Epidermal melanocyte (primary cell): Measurements from ENCODE around the gene TBL2.
A peak's percentile ranks its signal among the peaks of the same experiment; 100 is the strongest.
"Not testable (repeated sequence)": the region's sequence is repeated elsewhere in the genome, so short reads cannot be mapped to it uniquely, and the experiment has no call there.

Experiments
- DNase-seq: peaks from one replicate; pipeline ENCODE4 v3.0.0; 2011; ENCODE audit warnings: low spot score; ENCODE audit not compliant: insufficient read length

Gene TBL2

DNA sequence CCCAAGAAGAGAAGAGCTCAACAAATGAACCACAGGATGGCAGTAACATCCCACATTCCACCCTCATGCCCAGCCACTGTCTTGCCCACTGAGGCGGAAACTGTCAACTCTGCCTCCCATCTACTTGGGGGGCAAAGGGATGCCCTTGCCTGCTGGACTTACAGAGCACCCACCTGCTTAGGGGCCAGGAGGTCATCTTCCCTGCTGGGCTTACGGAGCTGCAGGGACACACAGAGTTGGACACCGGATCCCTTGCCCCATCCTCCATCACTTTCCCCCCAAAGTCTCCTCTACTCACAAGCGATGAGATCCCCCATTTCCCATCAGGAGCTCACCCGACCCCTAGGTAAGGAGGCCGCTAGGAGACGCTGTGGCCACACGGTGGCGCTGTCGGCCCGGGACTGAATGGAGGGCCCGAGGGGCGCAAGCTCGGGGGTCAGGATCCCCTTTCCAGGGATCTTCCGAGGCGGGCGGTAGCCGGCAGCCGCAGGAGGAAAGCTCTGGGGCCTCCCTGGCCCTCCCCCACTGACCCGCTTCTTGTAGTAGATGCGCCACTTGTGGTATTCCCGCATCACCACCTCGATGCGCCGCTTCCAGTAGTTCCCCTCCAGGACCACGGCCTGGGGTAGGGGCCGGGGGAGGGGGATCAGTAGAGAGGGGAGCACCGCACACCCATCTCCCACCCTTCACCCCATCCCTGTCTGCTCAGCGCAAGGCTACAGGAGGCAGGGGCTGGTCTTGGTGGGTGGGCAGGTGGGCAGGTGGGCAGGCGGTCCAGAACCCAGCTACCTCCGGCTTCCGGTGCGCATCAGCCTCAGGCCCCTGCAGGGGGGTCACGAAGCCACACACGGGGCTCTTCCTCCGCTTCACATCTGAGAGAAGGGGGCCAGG, 28.7 kb upstream of the TBL2 start:
- DNase-seq = peak; percentile 77

DNA sequence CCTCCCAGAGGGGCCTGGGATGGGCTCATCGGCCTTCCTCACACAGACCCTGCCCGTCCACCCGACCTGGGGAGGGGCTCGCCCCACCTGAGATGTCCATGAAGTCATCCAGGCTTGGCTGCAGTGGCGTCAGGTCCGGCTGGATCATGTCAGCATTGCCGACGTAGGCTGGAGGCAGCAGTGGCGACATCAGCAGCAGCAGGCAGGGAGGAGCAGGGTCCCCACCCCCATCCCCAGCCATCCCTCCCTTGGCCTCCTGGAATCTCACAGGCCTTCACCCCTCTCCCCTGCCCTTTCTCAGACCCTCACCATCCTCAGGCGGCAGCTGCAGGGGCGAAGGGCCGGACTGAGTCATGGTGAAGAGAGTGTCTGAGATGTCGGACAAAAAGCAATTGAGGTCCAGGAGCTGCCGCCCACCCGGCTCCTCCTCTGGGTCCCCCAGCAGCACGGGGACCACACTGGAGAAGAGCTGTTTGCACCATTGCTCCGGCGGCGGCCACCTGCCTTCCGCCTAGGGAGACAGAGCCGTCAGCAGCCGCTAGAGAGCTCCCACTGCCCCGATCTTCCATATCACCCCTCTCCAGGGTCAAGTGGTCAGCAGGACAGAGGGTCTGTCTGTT, 27.3 kb upstream of the TBL2 start:
- DNase-seq = no peak

DNA sequence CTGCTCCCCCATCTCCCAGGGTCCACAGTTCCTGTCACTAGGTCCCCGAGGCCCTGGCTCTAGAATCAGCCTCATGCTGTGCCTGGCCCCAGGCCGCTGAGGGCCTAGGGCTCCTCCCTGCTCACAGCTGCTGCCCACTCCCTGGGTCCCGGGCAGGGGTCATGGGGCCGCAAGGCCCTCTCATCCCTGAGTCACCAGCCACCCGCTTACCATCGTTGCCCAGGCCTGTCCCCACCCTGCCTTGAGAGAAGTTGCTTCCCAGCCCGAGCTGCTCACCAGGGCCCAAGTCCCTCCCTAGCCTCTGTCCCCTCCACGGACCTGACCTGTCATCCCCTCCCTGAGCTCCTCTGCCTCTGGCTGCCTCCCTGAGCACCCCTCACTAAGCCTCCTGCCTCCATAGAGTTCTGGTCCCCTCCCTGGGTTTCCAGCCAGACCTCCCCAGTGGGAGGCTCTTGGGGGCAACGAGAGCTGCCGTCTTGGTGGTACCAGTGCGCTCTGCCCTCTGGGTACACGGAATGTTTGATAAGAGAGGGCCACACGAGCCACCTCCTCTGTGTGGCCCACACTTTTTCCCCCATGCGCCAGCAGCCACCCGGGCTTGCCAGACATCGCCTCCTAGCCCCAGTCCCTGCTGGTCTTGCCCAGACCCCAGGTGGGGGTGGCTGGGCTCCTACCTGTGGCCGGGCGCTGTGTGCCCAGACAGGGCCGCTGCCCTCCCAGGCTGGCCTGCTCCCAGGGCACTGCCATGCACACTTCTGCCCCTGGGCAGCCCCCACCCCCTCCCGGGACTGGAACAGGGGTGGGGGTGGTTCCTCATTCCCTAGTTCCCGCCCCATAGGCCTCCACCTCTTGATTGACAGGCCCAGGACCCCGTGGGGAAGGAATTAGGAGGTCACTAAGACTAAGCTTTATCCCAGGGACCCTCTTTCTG, 24.6 kb upstream of the TBL2 start:
- DNase-seq = no peak

DNA sequence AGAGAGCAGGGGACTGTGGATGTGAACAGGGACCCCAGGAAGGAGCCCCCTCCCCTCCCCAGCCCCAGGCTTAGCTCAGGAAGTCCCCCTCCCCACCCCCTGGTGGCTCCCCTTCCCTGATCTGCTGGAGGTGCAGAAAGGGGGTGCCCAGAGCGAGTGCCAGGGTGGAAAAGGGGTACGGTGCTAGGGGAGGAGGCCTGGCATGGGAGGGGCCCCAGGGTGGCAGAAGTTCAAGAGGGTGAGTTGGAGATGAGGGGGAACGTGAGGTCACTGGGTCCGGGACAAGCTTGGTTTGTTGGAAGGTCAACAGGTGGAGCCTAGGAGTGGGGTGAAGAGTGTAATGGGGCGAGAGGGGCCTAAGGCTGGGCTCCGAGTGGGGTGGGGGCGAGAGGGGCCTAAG, 21.5 kb upstream of the TBL2 start:
- DNase-seq = no peak

DNA sequence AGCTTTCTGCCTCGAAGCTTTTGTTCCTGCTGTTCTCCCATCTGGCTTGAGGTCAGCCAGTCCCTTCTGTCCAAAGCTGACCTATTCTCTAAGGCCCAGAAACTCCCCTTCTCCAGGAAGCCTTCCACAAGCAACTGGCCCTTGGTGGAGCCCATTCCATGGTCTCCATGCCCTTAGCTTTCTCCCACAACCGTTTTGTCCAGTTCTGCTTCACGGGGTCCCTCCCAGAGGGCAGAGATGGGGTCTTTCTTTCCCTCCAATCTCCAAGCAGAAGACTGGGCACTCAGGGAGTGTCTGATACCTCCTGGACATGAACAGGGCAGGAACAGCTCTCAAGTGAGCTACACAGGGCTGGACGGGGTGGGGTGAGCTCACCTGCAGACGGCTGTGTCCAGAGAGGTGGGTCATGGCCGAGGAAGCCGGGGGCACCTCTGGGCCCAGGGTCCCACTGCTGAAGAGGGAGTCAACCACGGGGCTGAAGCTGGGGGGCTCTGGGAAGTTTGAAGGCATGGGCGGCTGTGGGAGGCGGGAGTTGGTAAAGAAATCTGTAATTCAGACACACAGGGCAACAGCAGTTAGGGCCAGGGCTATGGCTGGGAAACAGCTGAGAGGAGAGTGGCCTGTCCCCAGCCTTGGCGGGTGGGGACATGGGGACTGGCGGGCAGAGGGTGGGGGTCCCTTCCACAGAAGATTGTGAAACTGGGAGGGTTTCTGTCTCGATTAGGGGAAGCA, 20.9 kb upstream of the TBL2 start:
- DNase-seq = no peak

DNA sequence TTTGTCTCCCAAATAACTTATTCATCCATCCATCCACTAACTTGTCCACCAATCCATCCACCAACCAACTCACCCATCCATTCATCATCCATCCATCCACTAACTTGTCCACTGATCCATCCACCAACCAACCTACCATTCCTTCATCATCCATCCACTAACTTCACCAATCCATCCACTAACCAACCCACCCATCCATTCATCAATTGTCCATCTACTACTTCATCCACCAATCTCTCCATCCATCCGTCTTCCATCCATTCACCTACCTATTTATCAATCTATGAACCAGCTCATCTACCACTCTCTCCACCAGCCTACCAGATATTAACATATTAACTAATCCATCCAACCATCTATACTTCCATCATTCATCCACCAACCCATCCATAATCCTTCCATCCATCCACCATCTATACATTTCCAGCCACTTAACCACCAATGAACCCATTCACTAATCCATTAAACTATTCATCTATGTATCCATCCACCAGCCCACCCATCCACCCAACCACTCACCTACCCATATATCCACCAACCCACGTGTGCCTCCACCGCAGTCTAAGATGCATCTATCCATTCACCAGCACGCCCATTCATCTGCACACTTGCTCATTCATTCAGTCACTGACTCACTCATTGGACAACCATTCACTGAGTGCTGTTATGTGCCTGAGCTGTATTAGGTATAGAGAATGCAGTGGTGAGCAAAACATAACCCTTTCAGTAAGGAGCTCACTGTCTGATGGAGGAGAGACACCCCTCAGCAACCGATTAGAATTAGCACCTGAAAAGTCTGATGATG, 19.8 kb upstream of the TBL2 start:
- DNase-seq = no peak

DNA sequence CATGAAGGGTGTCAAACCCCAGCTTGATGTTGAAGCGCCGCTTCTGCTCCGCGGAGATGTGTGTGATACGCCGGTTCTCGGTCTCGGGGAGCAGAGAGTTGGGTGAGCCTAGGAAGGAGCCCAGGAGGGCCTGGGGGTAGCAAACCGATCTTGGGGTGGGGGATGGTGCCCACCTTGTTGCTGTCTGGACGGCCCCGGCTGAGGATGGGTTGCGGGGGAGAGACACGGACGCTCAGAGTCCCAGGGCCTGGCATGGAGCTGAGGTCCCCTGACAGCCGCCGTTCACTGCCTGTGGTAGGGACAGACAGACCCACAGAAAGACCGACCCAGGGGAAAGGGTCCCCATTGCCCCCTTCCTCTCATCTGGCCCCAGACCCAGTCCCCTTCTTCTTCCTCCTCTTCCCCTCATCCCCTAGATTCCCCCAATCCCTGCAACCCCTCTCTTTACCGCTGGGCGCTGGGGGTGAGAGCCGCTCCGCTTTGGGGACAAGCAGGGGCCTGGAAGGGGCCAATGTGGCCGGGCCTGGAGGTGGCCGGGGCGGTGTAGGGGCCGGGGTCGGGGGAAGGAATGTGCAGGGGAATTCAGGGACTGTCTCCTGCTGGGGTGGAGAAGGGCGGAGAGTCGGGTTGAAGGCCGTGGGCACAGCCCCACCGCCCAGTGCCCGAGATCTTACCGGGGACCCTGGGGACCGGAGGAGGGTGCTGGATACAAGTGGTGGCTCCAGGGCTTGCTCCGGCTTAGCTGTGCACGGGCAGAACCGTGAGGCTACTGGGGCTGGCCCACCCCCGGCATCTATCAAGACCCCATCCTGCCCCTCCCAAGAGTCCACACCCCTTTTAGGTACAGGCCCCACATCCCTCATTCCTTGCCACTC, 18.0 kb upstream of the TBL2 start:
- DNase-seq = no peak

DNA sequence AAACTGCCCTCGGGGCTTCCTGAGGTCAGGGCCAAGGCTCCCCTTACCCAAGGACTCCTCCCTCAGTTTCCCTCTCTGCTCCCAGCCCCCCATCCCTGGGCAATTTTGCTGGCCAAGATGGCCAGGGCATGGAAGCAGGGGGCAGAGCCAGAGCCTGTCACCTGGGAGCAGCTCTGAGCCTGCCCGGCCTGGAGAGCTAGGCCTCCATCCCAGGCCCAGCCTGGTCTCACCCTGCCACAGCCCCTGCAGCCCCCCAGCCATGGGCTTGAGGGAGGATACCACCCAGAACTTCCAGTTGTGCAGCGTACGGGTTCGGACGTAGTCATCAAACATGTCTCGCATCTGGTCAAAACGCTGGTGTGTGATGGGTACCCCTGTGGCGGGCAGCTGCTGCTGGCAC, 17.0 kb upstream of the TBL2 start:
- DNase-seq = no peak

DNA sequence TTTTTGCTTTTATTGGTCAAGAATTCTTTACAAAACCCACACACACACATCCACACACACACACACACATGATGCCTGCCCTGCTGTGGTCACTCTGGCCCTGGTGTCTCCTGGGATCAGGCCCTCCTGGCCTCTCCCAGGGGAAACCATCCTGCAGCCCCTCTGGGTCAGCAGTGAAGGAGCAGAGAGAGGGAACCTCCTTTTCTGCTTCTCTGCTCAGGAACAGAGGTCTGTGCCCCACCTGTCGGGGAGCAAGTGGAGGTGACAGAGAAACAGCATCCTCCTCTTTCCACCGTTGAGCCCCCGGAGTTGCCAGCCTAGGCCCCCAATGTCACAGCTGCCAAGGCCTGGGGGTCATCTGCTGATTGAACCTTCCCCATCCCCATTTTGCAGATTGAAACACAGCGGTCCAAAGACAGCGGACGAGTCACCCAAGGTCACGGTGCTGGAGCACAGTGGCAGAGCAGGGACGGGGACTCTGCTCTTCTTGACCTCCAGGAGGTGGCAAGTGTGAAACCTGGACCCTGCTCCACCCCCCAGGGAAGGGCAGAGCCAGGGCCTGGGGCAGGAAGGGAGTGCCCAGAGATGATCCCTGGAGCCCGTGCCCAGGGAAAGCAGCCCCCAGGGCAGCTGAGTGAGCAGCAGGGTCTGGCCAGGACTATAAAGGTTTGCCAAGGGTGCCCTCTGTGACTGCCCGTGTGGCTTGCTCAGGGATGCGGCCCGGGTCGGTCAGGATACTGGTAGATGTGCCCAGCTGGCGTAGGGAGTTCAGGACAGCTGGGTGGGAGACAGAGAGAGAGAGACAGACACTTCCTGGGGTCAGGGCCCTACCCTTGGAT, 15.0 kb upstream of the TBL2 start:
- DNase-seq = no peak

DNA sequence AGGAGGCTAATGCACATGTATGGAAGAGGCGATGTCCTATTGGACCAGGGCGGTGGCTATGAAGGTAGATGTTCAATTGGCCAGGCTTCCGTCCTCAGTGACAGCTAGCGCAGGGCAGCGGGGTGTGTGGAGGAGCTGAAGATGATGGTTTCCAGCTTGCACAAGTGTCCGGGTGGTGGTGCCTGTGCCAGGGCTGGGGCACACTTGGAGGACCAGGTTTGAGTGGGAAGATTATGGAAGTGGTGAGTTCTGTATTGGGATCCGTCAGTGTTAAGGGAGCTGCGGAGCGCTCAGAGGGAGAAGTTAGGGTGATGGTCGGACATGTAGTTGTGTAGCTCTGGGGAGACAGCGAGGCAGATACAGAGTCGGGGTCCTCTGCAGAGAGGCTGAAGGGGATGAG, 8.5 kb upstream of the TBL2 start:
- no peak for DNase-seq

DNA sequence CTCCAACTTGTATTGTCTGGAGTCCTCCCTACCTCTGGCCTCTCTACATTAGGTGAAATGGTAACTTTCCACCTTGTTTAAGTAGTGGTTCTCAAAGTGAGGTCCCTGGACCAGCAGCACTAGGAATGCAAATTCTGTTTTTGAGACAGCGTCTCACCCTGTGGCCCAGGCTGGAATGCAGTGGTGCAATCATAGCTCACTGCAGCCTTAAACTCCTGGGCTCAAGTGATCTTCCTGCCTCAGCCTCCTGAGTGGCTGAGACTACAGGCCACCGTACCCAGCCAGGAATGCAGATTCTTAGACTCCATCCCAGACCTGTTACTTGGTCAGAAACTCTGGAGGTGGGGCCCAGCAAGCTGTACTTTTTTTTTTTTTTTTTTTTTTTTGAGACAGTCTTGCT, 6.8 kb upstream of the TBL2 start:
- no peak for DNase-seq

DNA sequence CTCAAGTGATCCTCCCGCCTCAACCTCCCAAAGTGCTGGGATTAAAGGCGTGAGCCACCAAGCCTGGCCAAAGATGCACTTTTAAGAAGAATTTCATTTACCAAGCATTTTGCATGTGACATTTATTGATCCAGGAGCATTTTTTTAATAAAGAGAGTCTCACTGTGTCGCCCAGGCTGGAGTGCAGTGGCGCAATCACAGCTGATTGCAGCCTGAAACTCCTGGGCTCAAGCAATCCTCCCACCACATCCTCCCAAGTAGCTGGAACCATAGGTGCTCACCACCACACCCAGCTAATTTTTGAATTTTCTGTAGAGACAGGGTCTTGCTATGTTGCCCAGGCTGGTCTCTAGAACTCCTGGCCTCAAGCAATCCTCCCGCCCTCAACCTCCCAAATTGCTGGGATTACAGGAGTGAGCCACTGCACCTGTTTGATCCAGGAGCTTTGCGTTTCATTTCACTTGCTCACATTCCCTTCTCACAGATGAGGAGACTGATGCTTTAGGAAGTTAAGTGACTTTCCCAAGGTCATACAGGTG, 4.4 kb upstream of the TBL2 start:
- DNase-seq = no peak

DNA sequence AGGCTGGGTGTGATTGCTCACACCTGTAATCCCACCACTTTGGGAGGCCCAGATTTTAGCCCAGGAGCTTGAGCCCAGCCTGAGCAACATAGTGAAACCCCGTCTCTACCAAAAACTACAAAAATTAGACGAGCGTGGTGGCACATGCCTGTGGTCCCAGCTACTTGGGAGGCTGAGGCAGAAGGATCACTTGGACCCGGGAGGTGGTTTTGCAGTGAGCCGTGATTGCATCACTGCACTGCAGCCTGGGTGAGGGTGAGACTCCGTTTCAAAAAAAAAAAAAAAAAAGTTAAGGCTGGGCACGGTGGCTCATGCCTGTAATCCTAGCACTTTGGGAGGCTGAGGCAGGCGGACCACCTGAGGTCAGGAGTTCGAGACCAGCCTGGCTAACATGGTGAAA, 2.6 kb upstream of the TBL2 start:
- not testable (repeated sequence) for DNase-seq

DNA sequence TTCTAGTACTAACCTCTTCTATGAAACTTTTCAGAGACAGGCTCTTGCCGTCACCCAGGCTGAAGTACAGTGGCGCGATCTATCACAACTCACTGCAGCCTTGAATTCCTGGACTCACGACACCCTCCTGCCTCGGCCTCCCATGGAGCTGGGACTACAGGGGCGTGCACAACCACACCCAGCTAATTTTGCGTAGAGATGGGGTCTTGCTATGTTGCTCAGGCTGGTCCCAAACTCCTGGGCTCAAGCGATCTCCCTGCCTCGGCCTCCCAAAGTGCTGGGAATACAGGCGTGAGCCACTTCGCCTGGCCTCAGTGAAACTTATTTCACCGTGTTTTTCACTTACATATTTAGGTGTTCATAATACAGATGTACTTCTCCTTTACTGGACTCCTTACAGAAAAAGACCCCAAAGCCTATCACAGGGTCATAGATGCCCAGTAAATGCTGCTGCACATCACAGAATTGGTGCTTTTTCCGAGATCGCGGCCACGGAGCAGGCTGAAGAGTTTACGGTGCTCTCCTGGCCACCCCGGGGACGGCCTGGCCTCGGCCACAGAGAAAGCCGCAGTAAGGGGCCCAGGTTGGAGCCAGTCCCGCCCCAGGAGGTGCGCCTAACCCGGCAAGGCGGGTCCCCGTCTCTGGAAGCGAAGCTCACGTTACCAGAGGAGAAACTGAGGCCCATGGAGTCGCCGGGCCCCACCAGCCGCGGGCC, 595 bp downstream of the TBL2 start:
- DNase-seq = no peak

DNA sequence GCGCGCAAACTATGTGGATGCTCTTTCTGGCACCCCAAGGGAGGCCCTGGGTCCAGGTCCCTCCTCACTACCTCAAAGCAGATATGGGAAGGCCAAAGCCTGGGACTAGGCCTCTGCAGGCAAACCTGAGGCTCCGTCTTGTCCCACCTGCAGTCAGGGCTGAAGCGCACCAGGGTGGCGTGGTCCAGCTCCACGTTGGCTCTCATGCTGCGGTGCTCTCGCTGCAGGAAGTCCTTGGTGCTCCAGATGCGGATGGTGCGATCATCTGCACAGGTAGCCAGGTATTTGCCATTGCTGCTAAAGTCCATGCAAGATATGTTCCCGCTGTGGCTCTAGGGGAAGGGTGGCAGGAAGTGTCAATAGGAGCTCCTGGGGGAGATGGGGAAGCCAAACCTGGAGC, 4.6 kb downstream of the TBL2 start:
- no peak for DNase-seq

DNA sequence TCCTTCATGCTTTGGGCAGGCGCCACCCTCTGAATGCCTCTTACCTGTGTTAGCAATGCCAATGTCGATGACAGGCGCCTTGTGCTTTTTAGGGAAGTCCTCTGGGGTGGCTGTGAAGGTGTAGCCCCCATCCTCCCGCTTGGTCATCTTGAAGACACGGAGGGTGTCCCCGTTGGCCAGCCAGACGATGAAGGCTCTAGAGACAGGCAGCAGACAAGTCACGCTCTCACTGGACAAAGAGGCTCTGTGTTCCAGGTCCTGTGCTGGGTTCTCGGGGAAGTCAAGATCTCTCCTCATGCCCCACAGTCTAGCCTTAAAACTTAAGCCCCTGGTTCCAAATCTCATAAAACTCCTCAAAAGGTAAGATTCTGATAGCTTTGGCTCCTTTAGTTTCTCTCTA, 5.1 kb downstream of the TBL2 start:
- DNase-seq = no peak

DNA sequence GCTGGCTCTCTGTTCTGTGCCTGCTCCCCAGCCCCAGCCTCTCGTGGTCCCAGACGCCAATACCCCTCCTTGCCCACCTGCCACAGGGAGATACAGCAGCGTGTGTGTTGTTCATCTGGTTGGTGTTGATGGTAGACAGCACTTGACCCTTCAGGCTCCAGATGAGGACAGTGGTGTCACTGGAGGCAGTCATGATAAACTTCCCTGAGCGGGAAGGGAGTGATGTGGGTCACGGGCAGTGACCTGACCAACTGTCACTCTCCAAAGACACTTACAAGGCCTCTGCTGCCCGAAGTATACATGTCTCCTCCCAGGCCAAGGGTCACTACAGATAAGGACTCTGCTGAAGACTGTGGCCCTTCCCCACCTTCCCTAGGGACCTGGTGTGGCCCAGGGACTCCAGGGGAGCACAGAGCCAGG, 5.6 kb downstream of the TBL2 start:
- no peak for DNase-seq

DNA sequence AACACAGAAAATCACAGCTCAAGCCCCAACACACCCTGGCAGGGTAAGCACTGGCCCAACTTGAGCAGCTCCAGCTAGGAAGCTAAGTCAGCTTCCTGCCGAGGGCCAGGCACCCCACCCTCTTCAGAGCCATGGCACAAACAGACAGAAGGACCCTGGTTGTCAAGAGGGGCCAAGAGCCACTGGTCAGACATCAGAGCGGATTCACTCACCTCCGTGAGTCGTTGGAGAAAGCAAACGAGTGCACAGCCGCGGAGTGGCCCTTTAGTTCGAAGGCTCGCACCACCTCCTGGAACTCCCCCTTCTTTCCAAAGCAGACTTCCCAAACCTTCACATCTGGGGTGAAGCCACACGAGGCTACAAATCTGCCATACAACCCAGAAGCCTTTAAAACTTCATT, 7.4 kb downstream of the TBL2 start:
- no peak for DNase-seq
